Smooth muscle cell (in vitro differentiated cells): Measurements from ENCODE around the gene PCNT. TPM values are rescaled to one million over a fixed set of nuclear protein-coding genes. Genes with fewer than 3 reads are reported as not detected.

Experiments
- DNase-seq: peaks from one replicate; lab custom pipeline; 2025; ENCODE audit not compliant: unreplicated experiment; lab: John Stamatoyannopoulos, UW
- H2AFZ ChIP-seq: fragments of 200-600 bp; sonication (generic); 2 replicates; pipeline ENCODE4 v1.6.0; 2016; ENCODE audit warnings: antibody characterized with exemption, low read depth, mild to moderate bottlenecking
- H3F3A ChIP-seq: fragments of 200-600 bp; sonication (generic); 2 replicates; pipeline ENCODE4 v1.6.0; 2017; ENCODE audit warnings: antibody characterized with exemption, low read depth
- H3K27ac ChIP-seq: fragments of 200-600 bp; sonication (generic); 2 replicates; pipeline ENCODE4 v1.5.1; 2016; ENCODE audit warnings: low read depth, mild to moderate bottlenecking
- H3K27me3 ChIP-seq: fragments of 200-600 bp; sonication (generic); 2 replicates; pipeline ENCODE4 v1.6.1; 2016; ENCODE audit warnings: low read depth, mild to moderate bottlenecking
- H3K36me3 ChIP-seq: fragments of 200-600 bp; sonication (generic); 2 replicates; pipeline ENCODE4 v1.5.1; 2016; ENCODE audit warnings: low read depth
- H3K4me1 ChIP-seq: fragments of 200-600 bp; sonication (generic); 2 replicates; pipeline ENCODE4 v1.5.1; 2016; ENCODE audit warnings: low read depth
- H3K4me2 ChIP-seq: fragments of 200-600 bp; sonication (generic); 2 replicates; pipeline ENCODE4 v1.6.0; 2016; ENCODE audit warnings: mild to moderate bottlenecking
- H3K4me3 ChIP-seq: fragments of 200-600 bp; sonication (generic); 2 replicates; pipeline ENCODE4 v1.5.1; 2016; ENCODE audit warnings: mild to moderate bottlenecking
- H3K79me2 ChIP-seq: fragments of 200-600 bp; sonication (generic); 2 replicates; pipeline ENCODE4 v1.6.0; 2016; ENCODE audit warnings: low read depth, mild to moderate bottlenecking
- H3K9ac ChIP-seq: fragments of 200-600 bp; sonication (generic); 2 replicates; pipeline ENCODE4 v1.6.0; 2016; ENCODE audit warnings: low read depth
- H3K9me3 ChIP-seq: fragments of 200-600 bp; sonication (generic); replicated peaks from 2 replicates; pipeline ENCODE4 v1.5.1; 2016; ENCODE audit warnings: low read depth
- H4K20me1 ChIP-seq: fragments of 200-600 bp; sonication (generic); 2 replicates; pipeline ENCODE4 v1.6.0; 2016; ENCODE audit warnings: low read depth
- WGBS: methylation state at CpG from one replicate; pipeline ENCODE4 v1.1.7; 2016; ENCODE audit warnings: low lambda C conversion rate; 5-methylcytosine and 5-hydroxymethylcytosine counted together
- polyA plus RNA-seq: library from polyadenylated mRNA; unstranded; fragments of >200 nt; fragmentation: Nextera tagmentation; extraction: Ambion mirVana; gene quantifications from 2 replicates; pipeline ENCODE4 v1.2.1, GENCODE V29; 2016
- total RNA-seq: library from RNA; depleted of rRNA; stranded (reverse); fragments of >200 nt; gene quantifications from 2 replicates; pipeline ENCODE4 v1.2.3, GENCODE V29; 2014
- TF ChIP-seq, protein P1 (sequence below): fragments of 200-600 bp; sonication (generic); IDR thresholded peaks from 2 replicates; pipeline ENCODE4 v1.5.1; 2017; ENCODE audit warnings: borderline replicate concordance, mild to moderate bottlenecking, antibody characterized with exemption; ENCODE audit not compliant: insufficient read depth, poor library complexity, severe bottlenecking

The PCNT gene
- total and polyA plus RNA-seq, 2 experiments from 2014 or later: 9.3 to 10.8 TPM

DNA sequence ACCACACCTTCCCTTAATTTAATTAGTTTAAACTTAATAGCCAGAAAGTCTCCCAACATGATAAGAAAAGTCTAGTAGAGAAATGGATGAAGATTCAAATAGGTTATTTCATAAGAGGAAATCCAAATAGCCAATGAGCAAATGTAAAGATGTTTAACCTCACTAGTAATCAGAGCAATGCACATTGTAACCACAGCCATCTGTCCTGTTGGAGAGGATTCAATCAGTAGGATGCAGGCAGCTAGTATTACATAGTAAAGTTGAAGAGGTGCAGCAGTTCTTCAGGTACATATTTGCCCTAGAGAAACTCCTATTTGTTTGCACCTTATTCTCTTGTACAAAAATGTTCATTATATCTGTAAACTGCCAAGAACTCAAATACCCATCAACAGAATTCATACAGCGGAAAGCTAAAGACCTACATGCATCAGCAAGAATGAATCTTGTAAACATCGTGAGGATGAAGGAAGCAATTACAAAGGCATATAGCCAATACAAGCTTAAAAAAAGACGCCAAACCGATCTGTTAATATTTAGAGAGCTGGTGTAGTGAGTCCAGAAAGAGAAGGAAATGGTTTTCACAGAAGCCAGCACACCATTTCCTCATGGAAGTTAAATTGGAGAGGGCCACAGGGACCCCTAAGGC lies 162.6 kb downstream of the PCNT start:
- WGBS: 98% methylated on average over 4 of the region's 4 CpGs

DNA sequence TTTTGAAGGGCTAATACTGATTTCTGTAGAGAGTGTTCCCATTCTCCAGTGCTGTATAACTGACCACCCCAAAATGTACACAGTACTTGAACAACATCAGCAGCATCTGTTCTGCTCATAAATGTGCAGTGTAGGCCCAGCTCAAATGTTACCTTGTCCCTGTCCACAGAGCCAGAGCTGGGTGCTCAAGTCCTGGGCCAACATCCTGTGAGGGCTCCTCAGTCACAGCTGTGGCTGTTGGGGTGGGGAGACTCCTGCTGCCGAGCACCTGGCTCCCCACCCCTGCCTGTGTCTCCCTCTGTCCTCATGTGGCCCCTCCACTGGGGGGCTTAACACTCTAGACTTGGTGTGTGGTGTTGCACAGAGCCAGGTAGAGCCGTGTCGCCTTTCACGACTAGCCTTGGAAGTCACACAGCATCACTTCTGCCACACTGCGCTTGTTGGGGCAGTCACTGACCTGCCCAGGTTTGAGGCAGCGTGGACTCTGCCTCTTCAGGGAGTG lies 165.3 kb downstream of the PCNT start:
- Histone ChIP-seq H3F3A (no peaks in the 10 kb centered on the region), H3K4me3 (no peak overlapping the region), H3K27me3 (no peaks in the 10 kb centered on the region), H3K9me3 (no peaks in the 10 kb centered on the region), H4K20me1 (peaks cover 12% of the 10 kb centered on the region), H3K4me2 (no peak overlapping the region), H3K9ac (no peak overlapping the region), H2AFZ (no peak overlapping the region), H3K79me2 (peaks cover 4% of the 10 kb centered on the region), H3K27ac (no peak overlapping the region), H3K36me3 (peaks cover 9% of the 10 kb centered on the region), H3K4me1 (no peaks in the 10 kb centered on the region)
- DNase-seq: no peak
- WGBS: 96% methylated on average over 6 of the region's 6 CpGs
- TF ChIP-seq, protein P1, sequence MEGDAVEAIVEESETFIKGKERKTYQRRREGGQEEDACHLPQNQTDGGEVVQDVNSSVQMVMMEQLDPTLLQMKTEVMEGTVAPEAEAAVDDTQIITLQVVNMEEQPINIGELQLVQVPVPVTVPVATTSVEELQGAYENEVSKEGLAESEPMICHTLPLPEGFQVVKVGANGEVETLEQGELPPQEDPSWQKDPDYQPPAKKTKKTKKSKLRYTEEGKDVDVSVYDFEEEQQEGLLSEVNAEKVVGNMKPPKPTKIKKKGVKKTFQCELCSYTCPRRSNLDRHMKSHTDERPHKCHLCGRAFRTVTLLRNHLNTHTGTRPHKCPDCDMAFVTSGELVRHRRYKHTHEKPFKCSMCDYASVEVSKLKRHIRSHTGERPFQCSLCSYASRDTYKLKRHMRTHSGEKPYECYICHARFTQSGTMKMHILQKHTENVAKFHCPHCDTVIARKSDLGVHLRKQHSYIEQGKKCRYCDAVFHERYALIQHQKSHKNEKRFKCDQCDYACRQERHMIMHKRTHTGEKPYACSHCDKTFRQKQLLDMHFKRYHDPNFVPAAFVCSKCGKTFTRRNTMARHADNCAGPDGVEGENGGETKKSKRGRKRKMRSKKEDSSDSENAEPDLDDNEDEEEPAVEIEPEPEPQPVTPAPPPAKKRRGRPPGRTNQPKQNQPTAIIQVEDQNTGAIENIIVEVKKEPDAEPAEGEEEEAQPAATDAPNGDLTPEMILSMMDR: no peak

More for the DNA sequence above, 162.6 kb downstream of the PCNT start:
- H3K27me3 ChIP-seq: no peaks in the 10 kb centered on the region
- peaks cover 37% of the 10 kb centered on the region for H4K20me1 ChIP-seq
- H3K4me1 ChIP-seq: no peaks in the 10 kb centered on the region
- H3K79me2 ChIP-seq: peaks cover 8% of the 10 kb centered on the region
- no peak overlapping the region for H2AFZ ChIP-seq
- H3K4me3 ChIP-seq: no peak overlapping the region
- TF ChIP-seq, protein P1: no peak
- H3K9ac ChIP-seq: no peak overlapping the region
- no peak for DNase-seq
- peaks cover 2% of the 10 kb centered on the region for H3K36me3 ChIP-seq
- H3K27ac ChIP-seq: no peak overlapping the region
- no peak overlapping the region for H3K4me2 ChIP-seq
- H3K9me3 ChIP-seq: no peaks in the 10 kb centered on the region
- H3F3A ChIP-seq: no peaks in the 10 kb centered on the region

DNA sequence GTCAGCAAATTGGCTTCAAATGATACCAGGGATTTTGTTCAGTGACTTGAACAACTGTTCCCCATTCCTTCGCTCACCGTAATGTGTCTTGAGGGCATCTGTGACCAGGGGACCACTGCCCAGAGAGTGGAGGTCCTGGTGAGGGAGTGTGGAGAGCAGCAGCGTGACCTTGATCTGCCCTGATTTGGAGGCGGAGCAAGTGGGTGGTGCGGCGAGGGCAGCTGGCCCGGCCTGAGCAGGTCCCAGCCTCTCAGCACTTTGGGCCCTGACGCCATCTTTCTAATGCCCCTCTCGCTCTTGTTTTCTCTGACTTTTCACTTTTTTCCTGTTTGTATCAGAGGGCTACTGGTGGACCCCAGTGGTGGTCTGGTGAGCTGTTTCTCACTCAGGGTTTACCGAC lies 165.8 kb downstream of the PCNT start:
- TF ChIP-seq, protein P1: no peak
- no peak overlapping the region for H3K4me3 ChIP-seq
- no peak overlapping the region for H3K27ac ChIP-seq
- H4K20me1 ChIP-seq: peaks cover 6% of the 10 kb centered on the region
- WGBS: 94% methylated on average over 10 of the region's 10 CpGs
- H3K9ac ChIP-seq: no peak overlapping the region
- H3K4me1 ChIP-seq: no peaks in the 10 kb centered on the region
- H3K79me2 ChIP-seq: peaks cover 4% of the 10 kb centered on the region
- H3K36me3 ChIP-seq: peaks cover 9% of the 10 kb centered on the region
- H3K27me3 ChIP-seq: no peaks in the 10 kb centered on the region
- no peaks in the 10 kb centered on the region for H3K9me3 ChIP-seq
- no peaks in the 10 kb centered on the region for H3F3A ChIP-seq
- H2AFZ ChIP-seq: no peak overlapping the region
- no peak overlapping the region for H3K4me2 ChIP-seq
- no peak for DNase-seq

DNA sequence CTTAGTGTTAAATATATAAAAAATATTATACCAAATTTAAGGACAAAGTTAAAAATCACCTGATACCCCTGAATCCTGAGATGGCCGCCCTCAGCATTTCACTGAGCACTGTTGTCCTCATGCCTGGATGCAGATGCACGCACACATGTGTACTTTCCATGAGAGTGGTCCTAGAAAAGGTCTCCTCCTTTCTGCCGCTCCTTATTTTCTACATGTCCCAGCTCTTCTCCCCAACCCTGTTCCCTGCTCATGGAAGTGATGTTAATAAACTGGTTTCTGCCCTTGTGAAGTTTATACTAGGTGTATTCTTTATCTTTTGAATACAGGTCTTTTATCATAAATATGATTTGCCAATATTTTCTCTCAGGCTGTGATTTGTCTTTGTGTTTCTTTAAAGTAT lies 167.6 kb downstream of the PCNT start:
- H3K27me3 ChIP-seq: no peaks in the 10 kb centered on the region
- no peaks in the 10 kb centered on the region for H3F3A ChIP-seq
- H3K4me2 ChIP-seq: no peak overlapping the region
- H3K36me3 ChIP-seq: peaks cover 9% of the 10 kb centered on the region
- H3K9ac ChIP-seq: no peak overlapping the region
- H3K4me1 ChIP-seq: no peaks in the 10 kb centered on the region
- H3K79me2 ChIP-seq: peaks cover 4% of the 10 kb centered on the region
- no peak overlapping the region for H3K4me3 ChIP-seq
- H3K27ac ChIP-seq: no peak overlapping the region
- H3K9me3 ChIP-seq: no peaks in the 10 kb centered on the region
- no peak overlapping the region for H2AFZ ChIP-seq
- WGBS: 97% methylated on average over 3 of the region's 3 CpGs
- H4K20me1 ChIP-seq: no peaks in the 10 kb centered on the region
- DNase-seq: no peak
- TF ChIP-seq, protein P1: no peak
